Mesenchymal stem cell (in vitro differentiated cells and primary cell): ENCODE data around the gene EEFSEC. TPM values are rescaled to one million over a fixed set of nuclear protein-coding genes. Genes with fewer than 3 reads are reported as not detected.

Source experiments
- small RNA-seq: library from polyadenylated mRNA; stranded (forward); fragments of <200 nt; extraction: miRNeasy Mini kit (QIAGEN cat#:217004); gene quantifications from one replicate; pipeline ENCODE3, GENCODE V24; 2013; ENCODE audit warnings: low read depth

The EEFSEC gene

Small RNAs within 50 kb of the gene (small RNA-seq; reads per million reads assigned to genes)
- not detected for gene RNU6-823P
